ENCODE results near the gene FLYWCH1.

Gene FLYWCH1

DNA sequence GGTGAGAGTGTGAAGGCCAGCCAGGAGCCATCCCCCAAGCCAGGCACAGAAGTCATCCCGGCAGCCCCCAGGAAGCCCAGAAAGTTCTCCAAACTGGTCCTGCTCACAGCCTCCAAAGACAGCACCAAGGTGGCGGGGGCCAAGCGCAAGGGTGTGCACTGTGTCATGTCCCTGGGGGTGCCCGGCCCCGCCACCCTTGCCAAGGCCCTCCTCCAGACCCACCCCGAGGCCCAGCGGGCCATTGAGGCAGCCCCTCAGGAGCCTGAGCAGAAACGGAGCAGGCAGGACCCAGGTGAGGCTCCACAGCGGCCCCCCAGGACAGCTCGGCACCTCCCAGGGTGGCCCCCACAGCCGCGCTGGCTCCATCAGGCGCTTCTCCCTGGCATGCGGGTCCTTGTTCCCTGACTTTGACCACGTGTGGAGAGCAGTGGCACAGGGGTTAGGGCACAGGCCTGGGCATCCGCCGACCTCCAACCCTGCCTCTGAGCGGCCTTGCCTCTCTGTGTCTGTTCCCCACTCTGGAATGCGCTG is 15.2 kb upstream of the FLYWCH1 start:
- H3K27ac ChIP-seq (ENCODE audit: low read length) = no peak overlapping the region
- peaks cover 4% of the 10 kb centered on the region; the same call in 1 of the 2 replicates for H4K20me1 ChIP-seq (ENCODE audit: insufficient read depth, low read length)

GRCh38 chr16:2897110-2897509 is 14.6 kb upstream of the FLYWCH1 start:
- Histone ChIP-seq H3K4me1 (ENCODE audit: insufficient read depth, low read length) (no peaks in the 10 kb centered on the region), H3K4me2 (ENCODE audit: insufficient read depth, low read length) (no peak overlapping the region), H3K9me3 (ENCODE audit: insufficient read depth, low read length, severe bottlenecking) (no peaks in the 10 kb centered on the region), H4K20me1 (ENCODE audit: insufficient read depth, low read length) (peaks cover 4% of the 10 kb centered on the region; the same call in 1 of the 2 replicates), H3K79me2 (ENCODE audit: insufficient read depth, low read length) (no peaks in the 10 kb centered on the region), H3K27me3 (ENCODE audit: insufficient read depth, low read length, poor library complexity) (no peaks in the 10 kb centered on the region), H2AFZ (ENCODE audit: low read depth, low read length) (no peak overlapping the region), H3K36me3 (ENCODE audit: insufficient read depth, low read length) (peaks cover 33% of the 10 kb centered on the region), H3K9ac (ENCODE audit: low read depth, low read length) (no peak overlapping the region), H3K27ac (ENCODE audit: low read length) (no peak overlapping the region), H3K4me3 (ENCODE audit: low read depth in 1 of 2, low read length in 2 of 2) (no peak overlapping the region)
- 0 out of 3 replicates have a peak, but pooled peaks have one; percentile 35 for ATAC-seq (ENCODE audit: insufficient read depth, low read depth)
- TF ChIP-seq, protein P1, sequence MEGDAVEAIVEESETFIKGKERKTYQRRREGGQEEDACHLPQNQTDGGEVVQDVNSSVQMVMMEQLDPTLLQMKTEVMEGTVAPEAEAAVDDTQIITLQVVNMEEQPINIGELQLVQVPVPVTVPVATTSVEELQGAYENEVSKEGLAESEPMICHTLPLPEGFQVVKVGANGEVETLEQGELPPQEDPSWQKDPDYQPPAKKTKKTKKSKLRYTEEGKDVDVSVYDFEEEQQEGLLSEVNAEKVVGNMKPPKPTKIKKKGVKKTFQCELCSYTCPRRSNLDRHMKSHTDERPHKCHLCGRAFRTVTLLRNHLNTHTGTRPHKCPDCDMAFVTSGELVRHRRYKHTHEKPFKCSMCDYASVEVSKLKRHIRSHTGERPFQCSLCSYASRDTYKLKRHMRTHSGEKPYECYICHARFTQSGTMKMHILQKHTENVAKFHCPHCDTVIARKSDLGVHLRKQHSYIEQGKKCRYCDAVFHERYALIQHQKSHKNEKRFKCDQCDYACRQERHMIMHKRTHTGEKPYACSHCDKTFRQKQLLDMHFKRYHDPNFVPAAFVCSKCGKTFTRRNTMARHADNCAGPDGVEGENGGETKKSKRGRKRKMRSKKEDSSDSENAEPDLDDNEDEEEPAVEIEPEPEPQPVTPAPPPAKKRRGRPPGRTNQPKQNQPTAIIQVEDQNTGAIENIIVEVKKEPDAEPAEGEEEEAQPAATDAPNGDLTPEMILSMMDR (IDR thresholded peaks at IDR 0.05; ENCODE audit: borderline replicate concordance, extremely low read depth, low read length, poor library complexity, severe bottlenecking) = no peak
- no peak for TF ChIP-seq EZH2 (IDR thresholded peaks at IDR 0.05; ENCODE audit: borderline replicate concordance, low read depth, low read length, severe bottlenecking)
- DNase-seq = no peak

More for the DNA sequence above, 15.2 kb upstream of the FLYWCH1 start:
- Histone ChIP-seq H3K27me3 (ENCODE audit: insufficient read depth, low read length, poor library complexity) (no peaks in the 10 kb centered on the region), H3K79me2 (ENCODE audit: insufficient read depth, low read length) (no peaks in the 10 kb centered on the region), H3K4me2 (ENCODE audit: insufficient read depth, low read length) (no peak overlapping the region), H3K9ac (ENCODE audit: low read depth, low read length) (no peak overlapping the region), H3K4me3 (ENCODE audit: low read depth in 1 of 2, low read length in 2 of 2) (no peak overlapping the region), H3K36me3 (ENCODE audit: insufficient read depth, low read length) (peaks cover 33% of the 10 kb centered on the region), H3K4me1 (ENCODE audit: insufficient read depth, low read length) (no peaks in the 10 kb centered on the region), H2AFZ (ENCODE audit: low read depth, low read length) (no peak overlapping the region), H3K9me3 (ENCODE audit: insufficient read depth, low read length, severe bottlenecking) (no peaks in the 10 kb centered on the region)
- TF ChIP-seq, protein P1 (IDR thresholded peaks at IDR 0.05; ENCODE audit: borderline replicate concordance, extremely low read depth, low read length, poor library complexity, severe bottlenecking) = no peak
- no peak for TF ChIP-seq EZH2 (IDR thresholded peaks at IDR 0.05; ENCODE audit: borderline replicate concordance, low read depth, low read length, severe bottlenecking)
- DNase-seq = no peak
- no peak for ATAC-seq (ENCODE audit: insufficient read depth, low read depth)

- Histone ChIP-seq H3K4me2 (ENCODE audit: insufficient read depth, low read length) (no peak overlapping the region), H3K79me2 (ENCODE audit: insufficient read depth, low read length) (no peaks in the 10 kb centered on the region), H4K20me1 (ENCODE audit: insufficient read depth, low read length) (peaks cover 4% of the 10 kb centered on the region; the same call in 1 of the 2 replicates), H3K4me3 (ENCODE audit: low read depth in 1 of 2, low read length in 2 of 2) (no peak overlapping the region), H3K9ac (ENCODE audit: low read depth, low read length) (no peak overlapping the region), H3K27ac (ENCODE audit: low read length) (no peak overlapping the region), H3K4me1 (ENCODE audit: insufficient read depth, low read length) (no peaks in the 10 kb centered on the region), H3K27me3 (ENCODE audit: insufficient read depth, low read length, poor library complexity) (no peaks in the 10 kb centered on the region), H3K9me3 (ENCODE audit: insufficient read depth, low read length, severe bottlenecking) (no peaks in the 10 kb centered on the region), H3K36me3 (ENCODE audit: insufficient read depth, low read length) (peaks cover 33% of the 10 kb centered on the region), H2AFZ (ENCODE audit: low read depth, low read length) (no peak overlapping the region)
- no peak for ATAC-seq (ENCODE audit: insufficient read depth, low read depth)
- no peak for DNase-seq
- TF ChIP-seq EZH2 (IDR thresholded peaks at IDR 0.05; ENCODE audit: borderline replicate concordance, low read depth, low read length, severe bottlenecking) = no peak
- TF ChIP-seq, protein P1 (IDR thresholded peaks at IDR 0.05; ENCODE audit: borderline replicate concordance, extremely low read depth, low read length, poor library complexity, severe bottlenecking) = no peak
Observed at GRCh38 chr16:2898831-2899563, 12.7 kb upstream of the FLYWCH1 start.

All from DND-41 (cell line).